ENCODE data around the gene CDC45. TPM values are rescaled to one million over a fixed set of nuclear protein-coding genes. Genes with fewer than 3 reads are reported as not detected.
"Not testable (repeated sequence)": the region's sequence is repeated elsewhere in the genome, so short reads cannot be mapped to it uniquely, and the experiment has no call there.

Gene CDC45
- total RNA-seq, 1 experiment from 2014 or later, result 29.1 TPM

DNA sequence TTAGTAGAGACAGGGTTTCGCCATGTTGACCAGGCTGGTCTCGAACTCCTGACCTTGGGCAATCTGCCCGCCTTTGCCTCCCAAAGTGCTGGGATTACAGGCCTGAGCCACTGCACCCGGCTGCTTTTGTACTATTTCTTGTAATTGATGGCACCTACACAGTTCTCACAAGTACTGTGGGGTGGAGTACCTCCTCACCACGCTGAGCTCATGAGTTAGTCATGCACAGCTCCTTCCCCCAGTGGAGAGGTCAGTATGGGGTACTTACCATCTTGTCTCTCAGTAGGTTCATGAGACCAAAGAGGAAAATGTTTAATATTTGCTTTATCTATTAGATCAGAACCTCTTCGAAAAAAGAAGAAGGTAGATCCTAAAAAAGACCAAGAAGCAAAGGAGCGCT, 45.3 kb upstream of the CDC45 start:
- Histone ChIP-seq H4K20me1 (ENCODE audit: insufficient read depth) (peaks cover 11% of the 10 kb centered on the region; the same call in 1 of the 2 replicates), H3K9me3 (ENCODE audit: insufficient read depth, low read depth) (no peaks in the 10 kb centered on the region), H3K36me3 (ENCODE audit: low read depth) (no peaks in the 10 kb centered on the region), H3K27ac (no peak overlapping the region), H3F3A (ENCODE audit: insufficient read depth, low read depth) (no peaks in the 10 kb centered on the region), H3K4me2 (no peak overlapping the region), H3K4me1 (replicated peaks; ENCODE audit: insufficient read depth) (peaks cover 8% of the 10 kb centered on the region), H2AFZ (no peak overlapping the region), H3K9me2 (ENCODE audit: insufficient read depth) (no peaks in the 10 kb centered on the region), H3K4me3 (no peak overlapping the region), H3K27me3 (ENCODE audit: insufficient read depth, low read depth) (no peaks in the 10 kb centered on the region), H3K79me2 (ENCODE audit: low read depth) (peaks cover 21% of the 10 kb centered on the region)
- no TSS peak for BruUV-seq (replicated peaks)
- ChIA-PET CTCF (interaction anchor here (0.6 kb wide), 2 partner anchors 17 to 88 kb away, joined by 3 to 6 read pairs; no protein-coding TSS in a partner anchor), POLR2A (ENCODE audit: unreplicated experiment) (no interaction called here)
- TF ChIP-seq, protein P1, sequence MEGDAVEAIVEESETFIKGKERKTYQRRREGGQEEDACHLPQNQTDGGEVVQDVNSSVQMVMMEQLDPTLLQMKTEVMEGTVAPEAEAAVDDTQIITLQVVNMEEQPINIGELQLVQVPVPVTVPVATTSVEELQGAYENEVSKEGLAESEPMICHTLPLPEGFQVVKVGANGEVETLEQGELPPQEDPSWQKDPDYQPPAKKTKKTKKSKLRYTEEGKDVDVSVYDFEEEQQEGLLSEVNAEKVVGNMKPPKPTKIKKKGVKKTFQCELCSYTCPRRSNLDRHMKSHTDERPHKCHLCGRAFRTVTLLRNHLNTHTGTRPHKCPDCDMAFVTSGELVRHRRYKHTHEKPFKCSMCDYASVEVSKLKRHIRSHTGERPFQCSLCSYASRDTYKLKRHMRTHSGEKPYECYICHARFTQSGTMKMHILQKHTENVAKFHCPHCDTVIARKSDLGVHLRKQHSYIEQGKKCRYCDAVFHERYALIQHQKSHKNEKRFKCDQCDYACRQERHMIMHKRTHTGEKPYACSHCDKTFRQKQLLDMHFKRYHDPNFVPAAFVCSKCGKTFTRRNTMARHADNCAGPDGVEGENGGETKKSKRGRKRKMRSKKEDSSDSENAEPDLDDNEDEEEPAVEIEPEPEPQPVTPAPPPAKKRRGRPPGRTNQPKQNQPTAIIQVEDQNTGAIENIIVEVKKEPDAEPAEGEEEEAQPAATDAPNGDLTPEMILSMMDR (conservative IDR thresholded peaks at IDR 0.05), result no peak
- TF ChIP-seq EZH2 (IDR thresholded peaks at IDR 0.05; ENCODE audit: low read depth), result no peak
- no peak for DNase-seq
- intact Hi-C loops (cut with micrococcal nuclease; ENCODE audit: unreplicated experiment), result no loop called here

DNA sequence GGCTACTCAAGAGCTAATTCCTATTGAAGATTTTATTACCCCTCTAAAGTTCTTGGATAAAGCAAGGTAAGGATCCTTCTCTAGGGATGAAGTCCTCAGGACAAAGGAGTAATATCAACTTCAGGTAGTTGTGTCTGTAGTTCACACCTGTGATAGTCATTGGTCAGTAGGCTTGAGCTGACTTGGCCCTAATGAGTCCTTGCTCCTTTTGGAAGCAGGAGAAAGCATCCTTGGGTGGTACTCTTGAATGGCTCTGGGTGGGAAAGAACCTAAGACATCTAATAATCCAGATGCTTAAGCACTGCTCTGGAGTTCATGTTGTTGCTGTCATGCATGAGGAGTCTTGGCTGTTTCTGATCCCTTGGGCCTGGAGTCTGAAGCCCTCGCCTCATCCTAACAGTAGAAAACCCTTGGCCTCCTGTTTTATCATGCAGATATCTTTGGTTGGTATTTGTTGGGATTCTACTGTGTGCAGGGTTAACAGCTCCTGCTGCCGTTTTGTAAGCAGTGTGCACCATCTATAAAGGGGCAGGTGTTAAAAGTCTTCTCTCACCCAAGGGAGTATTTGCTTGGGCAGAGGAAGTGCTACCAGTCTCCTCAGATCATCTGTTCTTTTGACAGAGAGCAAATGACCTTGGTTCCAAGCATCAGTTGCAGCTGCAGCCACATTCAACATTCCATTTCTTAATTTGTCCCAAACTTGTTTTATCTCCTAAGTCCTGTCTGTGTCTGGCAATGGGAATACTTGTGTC, 44.7 kb upstream of the CDC45 start:
- Histone ChIP-seq H3K79me2 (ENCODE audit: low read depth) (peaks cover 15% of the 10 kb centered on the region), H3F3A (ENCODE audit: insufficient read depth, low read depth) (no peaks in the 10 kb centered on the region), H3K36me3 (ENCODE audit: low read depth) (no peaks in the 10 kb centered on the region), H3K4me2 (no peak overlapping the region), H2AFZ (no peak overlapping the region), H4K20me1 (ENCODE audit: insufficient read depth) (peaks cover 6% of the 10 kb centered on the region; the same call in 1 of the 2 replicates), H3K27me3 (ENCODE audit: insufficient read depth, low read depth) (no peaks in the 10 kb centered on the region), H3K9me3 (ENCODE audit: insufficient read depth, low read depth) (no peaks in the 10 kb centered on the region), H3K9me2 (ENCODE audit: insufficient read depth) (no peaks in the 10 kb centered on the region), H3K27ac (no peak overlapping the region), H3K4me1 (replicated peaks; ENCODE audit: insufficient read depth) (peaks cover 4% of the 10 kb centered on the region), H3K4me3 (no peak overlapping the region)
- intact Hi-C loops (cut with micrococcal nuclease; ENCODE audit: unreplicated experiment), result no loop called here
- ChIA-PET POLR2A (ENCODE audit: unreplicated experiment) (no interaction called here), CTCF (interaction anchor here (0.6 kb wide), 1 partner anchor 16 kb away, joined by 3 read pairs; no protein-coding TSS in a partner anchor)
- DNase-seq, result no peak
- no peak for TF ChIP-seq EZH2 (IDR thresholded peaks at IDR 0.05; ENCODE audit: low read depth)
- TF ChIP-seq, protein P1 (conservative IDR thresholded peaks at IDR 0.05), result no peak
- no TSS peak for BruUV-seq (replicated peaks)

DNA sequence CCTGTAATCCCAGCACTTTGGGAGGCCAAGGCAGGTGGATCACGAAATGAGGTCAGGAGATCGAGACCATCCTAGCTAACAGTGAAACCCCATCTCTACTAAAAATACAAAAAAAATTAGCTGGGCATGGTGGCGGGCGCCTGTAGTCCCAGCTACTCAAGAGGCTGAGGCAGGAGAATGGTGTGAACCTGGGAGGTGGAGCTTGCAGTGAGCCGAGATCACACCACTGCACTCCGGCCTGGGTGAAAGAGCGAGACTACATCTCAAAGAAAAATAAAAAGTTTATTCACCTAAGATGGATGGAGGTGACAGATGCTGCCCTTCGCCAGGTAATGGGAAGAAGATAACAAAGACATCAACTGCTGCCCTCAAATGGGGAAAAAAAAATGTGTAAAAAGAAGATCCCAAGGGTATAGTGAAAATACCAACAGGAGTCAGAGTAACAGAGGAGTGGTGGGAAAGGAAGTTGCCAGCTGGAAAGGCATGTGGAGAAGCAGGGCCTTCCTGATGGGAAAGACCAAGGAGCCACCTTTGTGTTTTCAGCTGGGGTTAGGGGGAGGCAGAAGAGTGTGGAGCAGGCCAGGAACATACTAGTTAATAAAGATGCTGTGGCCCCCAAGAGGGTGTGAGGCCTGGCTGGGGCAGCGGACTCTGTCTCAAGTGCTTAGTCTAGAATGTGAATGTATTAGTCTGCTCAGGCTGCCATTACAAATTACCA, 43.1 kb upstream of the CDC45 start:
- H3K36me3 ChIP-seq (ENCODE audit: low read depth); POLR2A ChIA-PET (ENCODE audit: unreplicated experiment); H4K20me1 ChIP-seq (ENCODE audit: insufficient read depth); BruUV-seq (replicated peaks); H3K4me2 ChIP-seq; intact Hi-C loops (cut with micrococcal nuclease; ENCODE audit: unreplicated experiment); H3K4me3 ChIP-seq; DNase-seq; H3K9me3 ChIP-seq (ENCODE audit: insufficient read depth, low read depth); CTCF ChIA-PET; H3K27ac ChIP-seq; H3K9me2 ChIP-seq (ENCODE audit: insufficient read depth); H3F3A ChIP-seq (ENCODE audit: insufficient read depth, low read depth); H3K79me2 ChIP-seq (ENCODE audit: low read depth); H3K27me3 ChIP-seq (ENCODE audit: insufficient read depth, low read depth); H3K4me1 ChIP-seq (replicated peaks; ENCODE audit: insufficient read depth); H2AFZ ChIP-seq: not testable (repeated sequence)
